ENCODE measurements around the gene PARD3B.

- TF ChIP-seq CTCF (IDR thresholded peaks at IDR 0.05; ENCODE audit: borderline replicate concordance, extremely low read depth, low read length, poor library complexity, severe bottlenecking) (no peak), EZH2 (IDR thresholded peaks at IDR 0.05; ENCODE audit: borderline replicate concordance, low read depth, low read length, severe bottlenecking) (no peak)
Measured at GRCh38 chr2:205555566-205556230, 1010.4 kb downstream of the PARD3B start.

Data from DND-41 (cell line).